DND-41 (cell line): ENCODE measurements around the gene TRIM41.
A peak's percentile ranks its signal among the peaks of the same experiment; 100 is the strongest.

Experiments
- ATAC-seq: fragments of 200-7000 bp; cut with Tn5 transposase; 3 replicates; pipeline ENCODE4 v1.9.1; 2021; ENCODE audit warnings: low read depth; ENCODE audit not compliant: insufficient read depth
- DNase-seq: peaks from one replicate; pipeline ENCODE4 v3.0.0-alpha.2; 2020
- H2AFZ ChIP-seq: 2 replicates; pipeline ENCODE4 v1.6.0; 2012; ENCODE audit warnings: low read depth, low read length
- H3K27ac ChIP-seq: 2 replicates; pipeline ENCODE4 v1.5.1; 2012; ENCODE audit warnings: low read length, inconsistent platforms
- H3K27me3 ChIP-seq: fragments of 200-600 bp; sonication (generic); 2 replicates; pipeline ENCODE4 v1.6.0; 2012; ENCODE audit warnings: low read length, mild to moderate bottlenecking, inconsistent platforms; ENCODE audit not compliant: insufficient read depth, poor library complexity
- H3K36me3 ChIP-seq: 2 replicates; pipeline ENCODE4 v1.5.1; 2012; ENCODE audit warnings: low read length, inconsistent platforms; ENCODE audit not compliant: insufficient read depth
- H3K4me1 ChIP-seq: 2 replicates; pipeline ENCODE4 v1.5.1; 2012; ENCODE audit warnings: mild to moderate bottlenecking, low read length; ENCODE audit not compliant: insufficient read depth
- H3K4me2 ChIP-seq: 2 replicates; pipeline ENCODE4 v1.6.0; 2012; ENCODE audit warnings: mild to moderate bottlenecking, moderate library complexity, low read length, inconsistent platforms; ENCODE audit not compliant: insufficient read depth
- H3K4me3 ChIP-seq, 2 experiments: fragments of 200-600 bp in 1 of 2; shearing (Covaris generic) in 1 of 2; 2 replicates each; pipeline ENCODE4 v1.5.1; 2012 to 2016; ENCODE audit warnings: inconsistent platforms in 2 of 2, low read length in 2 of 2, mild to moderate bottlenecking in 2 of 2, low read depth in 1 of 2, moderate library complexity in 1 of 2
- H3K79me2 ChIP-seq: 2 replicates; pipeline ENCODE4 v1.6.0; 2012; ENCODE audit warnings: low read length, inconsistent platforms; ENCODE audit not compliant: insufficient read depth
- H3K9ac ChIP-seq: 2 replicates; pipeline ENCODE4 v1.6.0; 2012; ENCODE audit warnings: low read depth, mild to moderate bottlenecking, inconsistent platforms, low read length, moderate library complexity
- H3K9me3 ChIP-seq: 2 replicates; pipeline ENCODE4 v1.5.1; 2012; ENCODE audit warnings: low read length, moderate library complexity, mild to moderate bottlenecking, inconsistent platforms; ENCODE audit not compliant: insufficient read depth, severe bottlenecking
- H4K20me1 ChIP-seq: 2 replicates; pipeline ENCODE4 v1.6.0; 2012; ENCODE audit warnings: low read length; ENCODE audit not compliant: insufficient read depth
- CTCF ChIP-seq: IDR thresholded peaks from 2 replicates; pipeline ENCODE4 v1.5.1; 2012; ENCODE audit warnings: borderline replicate concordance, low read length, moderate library complexity, mild to moderate bottlenecking; ENCODE audit not compliant: poor library complexity, severe bottlenecking; ENCODE audit errors: extremely low read depth
- EZH2 ChIP-seq: IDR thresholded peaks from 3 replicates; pipeline ENCODE4 v1.6.1; 2012; ENCODE audit warnings: borderline replicate concordance, low read depth, mild to moderate bottlenecking, moderate library complexity, low read length, inconsistent platforms; ENCODE audit not compliant: severe bottlenecking

The TRIM41 gene

GRCh38 chr5:181258576-181258975, 35.5 kb downstream of the TRIM41 start:
- peak overlapping the region; percentile 88 to 97; a peak in 3 of 4 replicates for H3K4me3 ChIP-seq
- H3K27ac ChIP-seq = no peak overlapping the region
- H3K9ac ChIP-seq = peak overlapping the region; percentile 98; the same call in 1 of the 2 replicates
- H2AFZ ChIP-seq = no peak overlapping the region
- no peak for DNase-seq
- H3K27me3 ChIP-seq = no peaks in the 10 kb centered on the region
- H3K36me3 ChIP-seq = peaks cover 47% of the 10 kb centered on the region
- no peaks in the 10 kb centered on the region for H3K9me3 ChIP-seq
- peaks cover 74% of the 10 kb centered on the region for H3K4me1 ChIP-seq
- H4K20me1 ChIP-seq = peaks cover 22% of the 10 kb centered on the region; the same call in 1 of the 2 replicates
- no peak for ATAC-seq
- H3K4me2 ChIP-seq = peak overlapping the region; percentile 95
- peaks cover 98% of the 10 kb centered on the region for H3K79me2 ChIP-seq
- TF ChIP-seq CTCF (no peak), EZH2 (no peak)

GRCh38 chr5:181259283-181259682, 36.2 kb downstream of the TRIM41 start:
- peak overlapping the region; percentile 98; the same call in 1 of the 2 replicates for H3K27ac ChIP-seq
- H3K36me3 ChIP-seq = peaks cover 50% of the 10 kb centered on the region
- H2AFZ ChIP-seq = no peak overlapping the region
- H3K79me2 ChIP-seq = peaks cover 94% of the 10 kb centered on the region
- H3K4me2 ChIP-seq = peak overlapping the region; percentile 95
- no peaks in the 10 kb centered on the region for H3K9me3 ChIP-seq
- H3K4me3 ChIP-seq = peak overlapping the region; percentile 88 to 97; a peak in 3 of 4 replicates
- ATAC-seq (no peak), DNase-seq (no peak)
- TF ChIP-seq CTCF (no peak), EZH2 (no peak)
- peaks cover 73% of the 10 kb centered on the region for H3K4me1 ChIP-seq
- H4K20me1 ChIP-seq = peaks cover 22% of the 10 kb centered on the region; the same call in 1 of the 2 replicates
- H3K27me3 ChIP-seq = no peaks in the 10 kb centered on the region
- H3K9ac ChIP-seq = peak overlapping the region; percentile 98

GRCh38 chr5:181259974-181260719, 37.1 kb downstream of the TRIM41 start:
- peak overlapping the region; percentile 79 for H2AFZ ChIP-seq
- no peaks in the 10 kb centered on the region for H3K27me3 ChIP-seq
- H4K20me1 ChIP-seq = peaks cover 18% of the 10 kb centered on the region; the same call in 1 of the 2 replicates
- H3K4me1 ChIP-seq = peaks cover 64% of the 10 kb centered on the region
- H3K9ac ChIP-seq = peak overlapping the region; percentile 98
- H3K36me3 ChIP-seq = peaks cover 42% of the 10 kb centered on the region
- H3K9me3 ChIP-seq = no peaks in the 10 kb centered on the region
- TF ChIP-seq CTCF = no peak
- TF ChIP-seq EZH2 = no peak
- H3K79me2 ChIP-seq = peaks cover 85% of the 10 kb centered on the region
- no peak for DNase-seq
- H3K4me3 ChIP-seq = peak overlapping the region; percentile 88 to 97
- no peak for ATAC-seq
- peak overlapping the region; percentile 95 for H3K4me2 ChIP-seq
- peak overlapping the region; percentile 98 for H3K27ac ChIP-seq
